ENCODE data around the gene TPK1.
A peak's percentile ranks its signal among the peaks of the same experiment; 100 is the strongest.
"Not testable (repeated sequence)": the region's sequence is repeated elsewhere in the genome, so short reads cannot be mapped to it uniquely, and the experiment has no call there.

Gene TPK1

GRCh38 chr7:144822223-144822622 lies 13.6 kb downstream of the TPK1 start:
- no peak for DNase-seq

- DNase-seq: no peak
Measured at GRCh38 chr7:144821067-144821466, 14.8 kb downstream of the TPK1 start.

GRCh38 chr7:144820552-144820951 lies 15.3 kb downstream of the TPK1 start:
- DNase-seq: no peak

GRCh38 chr7:144819566-144819965 lies 16.3 kb downstream of the TPK1 start:
- no peak for DNase-seq

- no peak for DNase-seq
Measured at GRCh38 chr7:144818511-144818910, 17.3 kb downstream of the TPK1 start.

GRCh38 chr7:144817001-144817400 lies 18.9 kb downstream of the TPK1 start:
- DNase-seq: no peak

- DNase-seq: no peak
Measured at GRCh38 chr7:144814299-144814698, 21.6 kb downstream of the TPK1 start.

GRCh38 chr7:144812379-144813283 lies 23.2 kb downstream of the TPK1 start:
- peak in 1 of 2 donors; percentile 8 for DNase-seq

- no peak for DNase-seq
Measured at GRCh38 chr7:144805627-144806239, 30.1 kb downstream of the TPK1 start.

- DNase-seq: not testable (repeated sequence)
Measured at GRCh38 chr7:144800678-144801436, 35.0 kb downstream of the TPK1 start.

- DNase-seq: no peak
Measured at GRCh38 chr7:144796919-144797318, 38.9 kb downstream of the TPK1 start.

GRCh38 chr7:144792050-144792449 lies 43.8 kb downstream of the TPK1 start:
- no peak for DNase-seq

GRCh38 chr7:144791488-144791887 lies 44.4 kb downstream of the TPK1 start:
- no peak for DNase-seq

GRCh38 chr7:144787127-144787526 lies 48.7 kb downstream of the TPK1 start:
- no peak for DNase-seq

- DNase-seq: no peak
Measured at GRCh38 chr7:144786522-144786921, 49.3 kb downstream of the TPK1 start.

- no peak for DNase-seq
Measured at GRCh38 chr7:144786079-144786478, 49.8 kb downstream of the TPK1 start.

- DNase-seq: no peak
Measured at GRCh38 chr7:144785521-144785920, 50.3 kb downstream of the TPK1 start.

- no peak for DNase-seq
Measured at GRCh38 chr7:144784943-144785342, 50.9 kb downstream of the TPK1 start.

- no peak for DNase-seq
Measured at GRCh38 chr7:144784441-144784840, 51.4 kb downstream of the TPK1 start.

GRCh38 chr7:144782883-144783282 lies 53.0 kb downstream of the TPK1 start:
- no peak for DNase-seq

GRCh38 chr7:144780071-144780608 lies 55.7 kb downstream of the TPK1 start:
- no peak for DNase-seq

- not testable (repeated sequence) for DNase-seq
Measured at GRCh38 chr7:144777889-144778288, 58.0 kb downstream of the TPK1 start.
